IPS DF 4.7 (cell line): Measurements from ENCODE around the gene AIRE.
"Not testable (repeated sequence)": the region's sequence is repeated elsewhere in the genome, so short reads cannot be mapped to it uniquely, and the experiment has no call there.

Experiments used
- DNase-seq: peaks from one replicate; pipeline ENCODE4 v3.0.0-alpha.2; 2013; ENCODE audit warnings: low spot score; ENCODE audit errors: extremely low read depth

The AIRE gene

GRCh38 chr21:44335266-44336059 lies 49.8 kb downstream of the AIRE start:
- DNase-seq, result no peak

GRCh38 chr21:44337449-44337848 lies 51.8 kb downstream of the AIRE start:
- no peak for DNase-seq

GRCh38 chr21:44337941-44338895 lies 52.5 kb downstream of the AIRE start:
- no peak for DNase-seq

- peak; percentile 33 for DNase-seq
Measured at GRCh38 chr21:44338971-44339910, 53.6 kb downstream of the AIRE start, which contains the start of gene CFAP410. TSS of gene CFAP410 (minus strand) at chr21:44339390. CDS start at chr21:44339194, 196 bp downstream.

GRCh38 chr21:44341726-44342458 lies 56.2 kb downstream of the AIRE start:
- not testable (repeated sequence) for DNase-seq

- DNase-seq, result not testable (repeated sequence)
Measured at GRCh38 chr21:44342981-44343380, 57.3 kb downstream of the AIRE start.

GRCh38 chr21:44344541-44345183 lies 59.0 kb downstream of the AIRE start:
- no peak for DNase-seq

- no peak for DNase-seq
Measured at GRCh38 chr21:44345495-44345894, 59.8 kb downstream of the AIRE start.

- no peak for DNase-seq
Measured at GRCh38 chr21:44347911-44348451, 62.3 kb downstream of the AIRE start.
